K562 (cell line): ENCODE measurements around the gene POFUT2. TPM values are rescaled to one million over a fixed set of nuclear protein-coding genes. Genes with fewer than 3 reads are reported as not detected.

Experiments used
- ATAC-seq: fragments of 200-7000 bp; cut with Tn5 transposase; 3 replicates; pipeline ENCODE4 v1.9.1; 2020; ENCODE audit warnings: moderate library complexity
- BruUV-seq: library from RNA; stranded (reverse); fragments of 400-500 nt; replicated peaks from 2 replicates; lab custom pipeline; 2021; lab: Mats Ljungman, UMichigan
- CTCF ChIA-PET: fragments of 300-600 bp; formaldehyde crosslinking; extraction: SDS; loops from one replicate; lab custom pipeline; 2021; ENCODE audit warnings: low intra/inter-chr PET ratio; lab: Yijun Ruan, JAX
- POLR2A ChIA-PET: fragments of 300-600, 350-650 bp; sonication (Branson Sonifier 250); formaldehyde crosslinking; extraction: SDS; loops from one replicate; lab custom pipeline; 2021; ENCODE audit warnings: antibody characterized with exemption, inconsistent platforms; lab: Yijun Ruan, JAX
- DNase-seq, 4 experiments: peaks; one replicate each; pipeline versions ENCODE4 v3.0.0 to v3.0.0-alpha.2; 2011 to 2018; ENCODE audit warnings: low spot score in 3 of 4, mixed read lengths in 3 of 4; ENCODE audit errors: extremely low read depth in 1 of 4
- FAIRE-seq: peaks from 2 replicates; lab custom pipeline; 2011; peaks lifted over from hg19 to GRCh38; lab: Jason Lieb, UNC
- H2AFZ ChIP-seq: 2 replicates; pipeline ENCODE4 v1.6.0; 2011; ENCODE audit warnings: low read depth, low read length, control low read depth, inconsistent platforms
- H3K27ac ChIP-seq: fragments of 200-600 bp; 3 replicates; pipeline ENCODE4 v1.8.0; 2011; ENCODE audit warnings: low read depth, mild to moderate bottlenecking, control low read depth, inconsistent platforms, low read length, moderate library complexity, mixed read lengths; ENCODE audit errors: extremely low read depth
- H3K27me3 ChIP-seq, 2 experiments: fragments of 300-600 bp in 1 of 2; 2 replicates in 1 of 2; 3 replicates in 1 of 2; pipeline versions ENCODE4 v1.6.0 to v1.8.0; 2011; ENCODE audit warnings: inconsistent platforms in 2 of 2, low read length in 2 of 2, mild to moderate bottlenecking in 1 of 2, mixed read lengths in 1 of 2, moderate library complexity in 1 of 2; ENCODE audit not compliant: control insufficient read depth in 2 of 2, insufficient read depth in 2 of 2
- H3K36me3 ChIP-seq: fragments of 300-600 bp; 3 replicates; pipeline ENCODE4 v1.8.0; 2011; ENCODE audit warnings: mild to moderate bottlenecking, low read length, inconsistent platforms; ENCODE audit not compliant: control insufficient read depth, insufficient read depth
- H3K4me1 ChIP-seq, 2 experiments: fragments of 200-600 bp in 1 of 2; replicated peaks in 1 of 2; 2 replicates in 1 of 2; 3 replicates in 1 of 2; pipeline versions ENCODE4 v1.5.1 to v1.8.0; 2011; ENCODE audit warnings: inconsistent platforms in 2 of 2, low read length in 2 of 2, mild to moderate bottlenecking in 1 of 2, mixed read lengths in 1 of 2, moderate library complexity in 1 of 2; ENCODE audit not compliant: control insufficient read depth in 2 of 2, insufficient read depth in 2 of 2
- H3K4me2 ChIP-seq: 2 replicates; pipeline ENCODE4 v1.6.1; 2011; ENCODE audit warnings: low read length, control low read depth, inconsistent platforms, mixed read lengths; ENCODE audit not compliant: insufficient read depth
- H3K4me3 ChIP-seq: fragments of 200-600 bp; sonication (generic), shearing (Covaris generic); 2 replicates; pipeline ENCODE4 v1.5.1; 2016; ENCODE audit warnings: control low read depth, inconsistent platforms
- H3K79me2 ChIP-seq: fragments of 200-600 bp; 3 replicates; pipeline ENCODE4 v1.8.0; 2011; ENCODE audit warnings: low read length, inconsistent platforms; ENCODE audit not compliant: control insufficient read depth, insufficient read depth
- H3K9ac ChIP-seq, 2 experiments: 2 replicates each; pipeline versions ENCODE4 v1.6.0 to v1.6.1; 2011; ENCODE audit warnings: low read depth in 2 of 2, low read length in 2 of 2, control low read depth in 1 of 2, inconsistent platforms in 1 of 2, mild to moderate bottlenecking in 1 of 2, mixed read lengths in 1 of 2; ENCODE audit not compliant: insufficient read depth in 1 of 2
- H3K9me1 ChIP-seq: one replicate; pipeline ENCODE4 v1.6.0; 2011; ENCODE audit warnings: inconsistent platforms, mild to moderate bottlenecking, low read length, moderate library complexity; ENCODE audit not compliant: control insufficient read depth, insufficient read depth
- H3K9me3 ChIP-seq: replicated peaks from 2 replicates; pipeline ENCODE4 v1.5.1; 2011; ENCODE audit warnings: low read depth, low read length, inconsistent platforms; ENCODE audit not compliant: control insufficient read depth, insufficient read depth
- H4K20me1 ChIP-seq: replicated peaks from 2 replicates; pipeline ENCODE4 v1.6.1; 2011; ENCODE audit warnings: low read length, inconsistent platforms, mixed read lengths; ENCODE audit not compliant: control insufficient read depth, insufficient read depth
- BACH1 ChIP-seq: fragments of 200-800 bp; sonication (Bioruptor generic); IDR thresholded peaks from 2 replicates; pipeline ENCODE4 v1.6.1; 2016; ENCODE audit warnings: missing genetic modification characterization, missing compliant biosample characterization
- COPS2 ChIP-seq: fragments of 450-650 bp; conservative IDR thresholded peaks from 2 replicates; pipeline ENCODE4 v1.6.1; 2016; ENCODE audit warnings: mild to moderate bottlenecking, moderate library complexity
- CREBBP ChIP-seq: IDR thresholded peaks from one replicate; pipeline ENCODE4 v1.6.1; 2012; ENCODE audit warnings: low read depth, mild to moderate bottlenecking, control low read depth, inconsistent platforms, low read length
- E2F3 ChIP-seq: fragments of 250-450 bp; sonication (Bioruptor Pico); IDR thresholded peaks from 2 replicates; pipeline ENCODE4 v1.4.0; 2020; ENCODE audit warnings: mild to moderate bottlenecking
- JUN ChIP-seq, 2 experiments: sonication (generic) in 1 of 2; formaldehyde crosslinking in 1 of 2; IDR thresholded peaks; 2 replicates each; pipeline versions ENCODE4 v1.6.1 to v1.8.0; 2012 to 2022; ENCODE audit warnings: borderline replicate concordance in 2 of 2, mild to moderate bottlenecking in 2 of 2, improper control_type of control experiment in 1 of 2, low read depth in 1 of 2, low read length in 1 of 2, missing genetic modification reagents in 1 of 2
- L3MBTL2 ChIP-seq: fragments of 450-650 bp; IDR thresholded peaks from 2 replicates; pipeline ENCODE4 v1.6.1; 2016; ENCODE audit warnings: mild to moderate bottlenecking, moderate library complexity
- PRMT5 ChIP-seq: sonication (generic); formaldehyde crosslinking; IDR thresholded peaks from 2 replicates; pipeline ENCODE4 v1.5.0; 2020; ENCODE audit warnings: missing genetic modification reagents
- TBP ChIP-seq: optimal IDR thresholded peaks from 2 replicates; pipeline ENCODE3; 2011; ENCODE audit warnings: low read depth, low read length, improper control_type of control experiment
- TRIM28 ChIP-seq: fragments of 450-650 bp; IDR thresholded peaks from 2 replicates; pipeline ENCODE4 v1.6.1; 2017
- ZKSCAN3 ChIP-seq: fragments of 250-450 bp; sonication (Bioruptor Pico); IDR thresholded peaks from 2 replicates; pipeline ENCODE4 v1.4.0; 2020
- ZNF224 ChIP-seq: sonication (generic); formaldehyde crosslinking; IDR thresholded peaks from 2 replicates; pipeline ENCODE4 v1.8.0; 2022; ENCODE audit warnings: mild to moderate bottlenecking, missing genetic modification reagents
- ZNF354B ChIP-seq: fragments of 250-450 bp; sonication (Bioruptor Pico); IDR thresholded peaks from 2 replicates; pipeline ENCODE4 v1.4.0; 2020
- ZNF507 ChIP-seq: conservative IDR thresholded peaks from 2 replicates; pipeline ENCODE4 v1.6.1; 2017; ENCODE audit warnings: missing genetic modification characterization, missing compliant biosample characterization
- ZNF586 ChIP-seq: fragments of 450-650 bp; formaldehyde crosslinking; conservative IDR thresholded peaks from 2 replicates; pipeline ENCODE4 v1.4.0; 2020; ENCODE audit warnings: mild to moderate bottlenecking, moderate library complexity
- WGBS: fragments of 100-300 bp; shearing (Covaris generic); methylation state at CpG from one replicate; pipeline ENCODE4 v1.1.6; 2016; ENCODE audit warnings: low coverage, mixed read lengths; ENCODE audit not compliant: insufficient coverage; ENCODE audit errors: missing lambda C conversion rate; 5-methylcytosine and 5-hydroxymethylcytosine counted together
- in situ Hi-C: fragments of 300-500 bp; cut with MboI; formaldehyde crosslinking; loops from 4 replicates; pipeline ENCODE4 v1.15.0; 2018; ENCODE audit warnings: inconsistent platforms, mixed read lengths
- intact Hi-C: fragments of 100-400 bp; cut with micrococcal nuclease; formaldehyde crosslinking; loops from 2 replicates; pipeline ENCODE4 v1.14.2; 2022
- polyA plus RNA-seq, 8 experiments: library from polyadenylated mRNA; depleted of rRNA in 4 of 8; stranded (reverse) in 5 of 8; unstranded in 3 of 8; fragments of >200 nt; fragmentation: Nextera tagmentation in 2 of 8; fragmentation: Illumina TruSeq in 1 of 8; extraction: Ambion mirVana in 2 of 8; extraction: Trizol in 1 of 8; gene quantifications; 2 replicates each; pipeline versions ENCODE4 v1.2.1 to v1.2.3, GENCODE V29; 2011 to 2014; ENCODE audit warnings: inconsistent platforms in 1 of 8, missing spikeins in 1 of 8
- total RNA-seq, 7 experiments: library from RNA; depleted of rRNA in 6 of 7; stranded (reverse); fragments of >200 nt in 6 of 7; fragmentation: Illumina TruSeq in 2 of 7; extraction: Trizol in 2 of 7; gene quantifications; 2 replicates each; pipeline versions ENCODE4 v1.2.1 to v1.2.3, GENCODE V29; 2011 to 2021; ENCODE audit warnings: low replicate concordance in 1 of 7
- TF ChIP-seq, protein P1 (sequence below): fragments of 250-450 bp; sonication (Bioruptor Pico); IDR thresholded peaks from 2 replicates; pipeline ENCODE4 v1.8.0; 2022; ENCODE audit warnings: inconsistent platforms, mild to moderate bottlenecking, moderate library complexity, borderline replicate concordance

POFUT2 gene
- total and polyA plus RNA-seq, 9 of the 15 experiments (the other 6 are each of a cell fraction or from before 2014, with no cell fraction given) = 1.1 to 24.2 (median 11.0) TPM

DNA sequence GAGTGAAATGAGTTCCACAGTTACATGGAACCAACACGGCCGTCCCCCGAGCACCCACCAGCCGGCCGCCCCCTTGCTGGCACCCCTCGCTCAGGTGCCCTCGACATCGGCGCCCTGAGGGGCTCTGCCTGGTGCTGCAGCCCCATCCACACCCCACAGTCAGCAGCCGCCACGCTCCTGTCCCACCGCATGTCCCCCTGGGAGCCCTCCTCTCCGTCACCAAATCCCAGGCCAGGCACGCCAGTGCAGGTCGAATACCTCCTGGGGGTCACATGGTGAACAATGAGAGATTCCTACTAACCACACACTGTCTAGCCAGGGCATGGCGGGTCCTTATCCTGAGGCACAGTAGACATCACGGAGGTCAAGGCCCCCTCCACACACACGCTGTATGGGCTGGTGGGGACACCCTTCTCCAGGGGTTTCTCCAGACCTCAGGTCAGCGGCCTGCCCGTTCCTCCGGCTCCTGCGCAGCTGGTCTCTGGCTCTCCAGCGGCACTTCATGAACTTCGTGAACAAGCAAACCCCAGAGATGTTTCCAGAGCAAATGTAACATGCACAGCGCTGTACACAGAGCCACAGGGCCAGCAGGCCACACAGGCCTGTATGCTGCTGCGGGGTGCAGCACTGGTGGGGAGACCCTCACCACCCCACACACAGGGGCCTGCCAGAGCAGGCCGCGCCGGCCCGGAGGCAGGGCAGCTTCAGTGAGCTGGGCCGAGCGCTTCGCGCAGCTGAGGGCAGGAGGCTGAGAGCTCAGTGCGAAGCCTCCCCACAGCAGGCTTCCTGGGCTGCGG, 21.8 kb downstream of the POFUT2 start:
- in situ Hi-C loops = no loop called here
- H3K27me3 ChIP-seq = no peaks in the 10 kb centered on the region
- ChIA-PET POLR2A (interaction anchor here (0.5 to 1.5 kb wide), 4 partner anchors 9 to 22 kb away, joined by 3 to 6 read pairs (median 4); partner anchors contain the start of gene POFUT2), CTCF (no interaction called here)
- FAIRE-seq (no peak), ATAC-seq (no peak), DNase-seq (no peak)
- peaks cover 0 to 6% of the 10 kb centered on the region in 2 experiments; a peak in 1 of 5 replicates for H3K4me1 ChIP-seq
- peaks cover 41% of the 10 kb centered on the region; the same call in 2 of the 3 replicates for H3K36me3 ChIP-seq
- intact Hi-C loops = no loop called here
- H3K9me3 ChIP-seq = no peaks in the 10 kb centered on the region
- no peak overlapping the region for H3K4me3 ChIP-seq
- H3K79me2 ChIP-seq = no peaks in the 10 kb centered on the region
- H3K9ac ChIP-seq = no peak overlapping the region; a peak in 1 of 4 replicates
- no peaks in the 10 kb centered on the region for H3K9me1 ChIP-seq
- no peak overlapping the region for H3K4me2 ChIP-seq
- BruUV-seq = no TSS peak
- no peaks in the 10 kb centered on the region for H4K20me1 ChIP-seq
- H3K27ac ChIP-seq = no peak overlapping the region
- no peak for TF ChIP-seq ZNF507 (tag)
- TF ChIP-seq PRMT5 (CRISPR knock-in tag) = no peak
- TF ChIP-seq BACH1 (tag) = no peak
- no peak for TF ChIP-seq E2F3
- TF ChIP-seq ZKSCAN3 (CRISPR knock-in tag) = no peak
- no peak for TF ChIP-seq ZNF586
- no peak for TF ChIP-seq TRIM28
- no peak for TF ChIP-seq TBP
- no peak for TF ChIP-seq L3MBTL2
- no peak for TF ChIP-seq ZNF354B
- TF ChIP-seq COPS2 = no peak
- TF ChIP-seq ZNF224 (CRISPR knock-in tag) = no peak
- no peak for TF ChIP-seq JUN (IDR thresholded peaks at IDR 0.05; ENCODE audit: borderline replicate concordance, low read depth, low read length)
- no peak for TF ChIP-seq JUN (CRISPR knock-in tag; IDR thresholded peaks at IDR 0.05; ENCODE audit: borderline replicate concordance)
- TF ChIP-seq, protein P1, sequence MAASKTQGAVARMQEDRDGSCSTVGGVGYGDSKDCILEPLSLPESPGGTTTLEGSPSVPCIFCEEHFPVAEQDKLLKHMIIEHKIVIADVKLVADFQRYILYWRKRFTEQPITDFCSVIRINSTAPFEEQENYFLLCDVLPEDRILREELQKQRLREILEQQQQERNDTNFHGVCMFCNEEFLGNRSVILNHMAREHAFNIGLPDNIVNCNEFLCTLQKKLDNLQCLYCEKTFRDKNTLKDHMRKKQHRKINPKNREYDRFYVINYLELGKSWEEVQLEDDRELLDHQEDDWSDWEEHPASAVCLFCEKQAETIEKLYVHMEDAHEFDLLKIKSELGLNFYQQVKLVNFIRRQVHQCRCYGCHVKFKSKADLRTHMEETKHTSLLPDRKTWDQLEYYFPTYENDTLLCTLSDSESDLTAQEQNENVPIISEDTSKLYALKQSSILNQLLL (CRISPR knock-in tag) = no peak
- no peak for TF ChIP-seq CREBBP
- no peak overlapping the region for H2AFZ ChIP-seq
- WGBS = 95% methylated on average over 36 of the region's 36 CpGs
